ENCODE results near the gene NCOR2.

NCOR2 gene

GRCh38 chr12:124524231-124524925 lies 43.0 kb downstream of the NCOR2 start:
- DNase-seq = no peak

DNA sequence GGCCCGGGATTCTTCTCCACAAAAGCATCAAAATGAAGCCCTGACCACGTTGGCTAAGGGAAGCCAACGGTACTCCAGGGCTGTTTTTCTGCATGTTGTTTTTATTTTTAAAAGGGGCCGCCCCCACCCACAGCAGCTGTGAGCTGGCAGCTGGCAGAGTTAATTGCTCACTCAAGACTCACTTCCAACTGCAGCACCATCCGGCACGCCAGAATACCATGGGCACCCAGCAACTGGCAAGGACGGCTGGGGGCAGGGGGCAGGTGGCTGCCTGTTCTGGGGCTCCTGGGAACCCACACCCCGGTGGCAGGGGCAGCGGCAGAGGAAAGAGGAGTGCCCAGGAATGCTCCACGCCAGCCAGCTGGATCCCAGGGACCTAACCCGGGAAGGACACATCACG lies 44.3 kb downstream of the NCOR2 start:
- peak; percentile 81 for DNase-seq

DNA sequence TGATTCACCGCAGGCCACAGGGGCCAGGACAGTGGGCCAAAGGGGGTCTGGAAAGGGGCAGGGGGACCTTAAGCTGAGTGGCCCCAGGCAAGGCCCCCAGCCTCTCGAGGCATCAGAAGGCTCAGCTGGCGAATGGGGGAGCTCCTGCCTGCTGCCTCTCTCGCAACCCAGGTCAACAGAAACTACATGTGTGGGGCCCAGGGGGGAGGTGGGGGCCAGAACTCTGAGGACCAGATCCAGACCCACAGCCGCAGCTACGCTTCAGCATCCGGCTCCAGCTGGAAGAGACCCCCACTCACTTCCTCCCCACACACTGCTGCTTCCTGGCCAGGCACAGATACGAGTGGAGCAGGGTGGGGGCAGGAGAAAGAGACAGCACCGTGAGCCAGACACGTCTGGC lies 46.5 kb downstream of the NCOR2 start:
- no peak for DNase-seq

DNA sequence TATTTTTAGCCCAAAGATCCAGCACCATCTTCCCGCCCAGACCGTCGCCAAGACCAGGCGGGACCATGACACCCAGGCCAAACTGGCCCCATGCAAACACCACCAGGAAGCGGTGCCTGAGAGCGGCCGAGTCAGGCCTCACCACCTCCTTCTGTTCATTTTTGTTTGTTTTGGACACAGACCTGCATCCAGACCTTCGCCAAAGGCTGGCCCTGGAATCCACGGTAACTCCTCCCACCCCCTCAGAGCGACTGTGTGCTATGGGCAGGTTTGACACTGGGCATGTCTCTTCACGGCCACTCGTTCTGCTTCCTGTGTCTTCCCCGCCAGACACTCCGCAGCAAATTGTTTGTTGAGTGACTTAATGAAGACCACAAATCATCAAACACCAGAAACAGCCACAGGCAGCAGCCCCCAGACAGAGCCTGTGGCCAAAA lies 47.1 kb downstream of the NCOR2 start:
- no peak for DNase-seq

- no peak for DNase-seq
These were observed 47.7 kb downstream of the NCOR2 start for GRCh38 chr12:124519746-124520145.

- DNase-seq = peak; percentile 73
These were observed 49.1 kb downstream of the NCOR2 start for GRCh38 chr12:124518051-124518932.

Data from NCI-H524 treated with DMSO at 0.1 percent for 48 hours (cell line).